Testis (tissue), 2 donors: ENCODE results near the gene MDH1B.

Experiments
- POLR2A ChIP-seq: fragments of 450-650 bp; IDR thresholded peaks from one replicate; pipeline ENCODE4 v1.6.1; 2017; ENCODE audit warnings: antibody characterized with exemption, mild to moderate bottlenecking, moderate library complexity
- TF ChIP-seq, protein P1 (sequence below), 3 experiments: fragments of 450-650 bp in 2 of 3; fragments of 200-600 bp in 1 of 3; sonication (generic) in 1 of 3; IDR thresholded peaks; one replicate each; pipeline ENCODE4 v1.5.1; 2016 to 2019; ENCODE audit warnings: antibody characterized with exemption in 3 of 3, mild to moderate bottlenecking in 2 of 3, moderate library complexity in 1 of 3

DNA sequence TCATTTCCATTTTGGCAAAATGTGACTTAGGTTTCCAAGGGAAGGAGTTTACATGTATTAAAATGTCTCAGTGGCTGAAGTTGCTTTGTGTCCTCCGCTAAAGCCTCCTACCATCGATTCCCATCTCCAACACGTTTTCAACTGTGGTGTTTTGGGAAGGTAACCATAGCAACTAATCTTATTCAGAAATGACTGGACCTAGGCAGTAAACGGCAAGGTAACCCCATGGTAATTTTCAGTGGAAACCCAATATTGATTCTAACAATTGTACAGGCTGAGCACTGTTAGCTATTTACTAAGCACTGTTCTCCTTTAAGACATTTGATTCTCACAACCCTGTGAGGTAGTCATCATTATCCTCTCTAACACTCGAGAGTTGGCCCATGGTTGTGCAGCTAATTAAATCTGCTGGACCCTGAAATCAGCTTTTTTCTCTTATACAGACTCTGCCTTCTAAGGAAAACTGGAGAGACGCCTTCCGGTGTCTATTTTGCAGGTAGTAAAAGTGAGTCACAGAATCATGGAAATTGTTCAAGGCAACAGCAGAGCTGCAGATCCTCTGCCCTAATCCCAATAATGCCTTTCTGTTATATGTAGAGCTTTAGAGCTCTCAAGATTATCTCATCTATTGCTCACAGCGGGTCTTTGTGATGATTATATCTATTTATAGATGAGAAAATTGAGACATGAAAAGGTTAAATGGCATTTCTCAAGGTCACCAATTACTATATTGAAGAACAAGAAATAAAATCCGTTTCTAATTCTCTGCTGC, 36.5 kb upstream of the MDH1B start:
- TF ChIP-seq, protein P1, sequence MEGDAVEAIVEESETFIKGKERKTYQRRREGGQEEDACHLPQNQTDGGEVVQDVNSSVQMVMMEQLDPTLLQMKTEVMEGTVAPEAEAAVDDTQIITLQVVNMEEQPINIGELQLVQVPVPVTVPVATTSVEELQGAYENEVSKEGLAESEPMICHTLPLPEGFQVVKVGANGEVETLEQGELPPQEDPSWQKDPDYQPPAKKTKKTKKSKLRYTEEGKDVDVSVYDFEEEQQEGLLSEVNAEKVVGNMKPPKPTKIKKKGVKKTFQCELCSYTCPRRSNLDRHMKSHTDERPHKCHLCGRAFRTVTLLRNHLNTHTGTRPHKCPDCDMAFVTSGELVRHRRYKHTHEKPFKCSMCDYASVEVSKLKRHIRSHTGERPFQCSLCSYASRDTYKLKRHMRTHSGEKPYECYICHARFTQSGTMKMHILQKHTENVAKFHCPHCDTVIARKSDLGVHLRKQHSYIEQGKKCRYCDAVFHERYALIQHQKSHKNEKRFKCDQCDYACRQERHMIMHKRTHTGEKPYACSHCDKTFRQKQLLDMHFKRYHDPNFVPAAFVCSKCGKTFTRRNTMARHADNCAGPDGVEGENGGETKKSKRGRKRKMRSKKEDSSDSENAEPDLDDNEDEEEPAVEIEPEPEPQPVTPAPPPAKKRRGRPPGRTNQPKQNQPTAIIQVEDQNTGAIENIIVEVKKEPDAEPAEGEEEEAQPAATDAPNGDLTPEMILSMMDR (IDR thresholded peaks at IDR 0.05) = no peak
- no peak for TF ChIP-seq POLR2A
